Left cardiac atrium (tissue), 4 donors: ENCODE results near the gene SSC5D. TPM values are rescaled to one million over a fixed set of nuclear protein-coding genes. Genes with fewer than 3 reads are reported as not detected.
A peak's percentile ranks its signal among the peaks of the same experiment; 100 is the strongest.
"Not testable (repeated sequence)": the region's sequence is repeated elsewhere in the genome, so short reads cannot be mapped to it uniquely, and the experiment has no call there.

Experiments
- ATAC-seq, 2 donors: fragments of 200-7000 bp; cut with Tn5 transposase; one replicate each; pipeline ENCODE4 v1.9.1; 2020; ENCODE audit warnings: mild to moderate bottlenecking in 2 of 2, moderate library complexity in 2 of 2
- DNase-seq: peaks from one replicate; pipeline ENCODE4 v3.0.0-alpha.2; 2020
- intact Hi-C, 2 donors: fragments of 100-400 bp; cut with DNase I; formaldehyde crosslinking; loops; one replicate each; pipeline versions ENCODE4 v1.14.1 to v1.15.1; 2022 to 2023
- long read RNA-seq: library from polyadenylated mRNA; unstranded; transcript quantifications from one replicate; pipeline ENCODE4 v2.0.0, GENCODE V29; 2021
- total RNA-seq, 2 donors: library from RNA; stranded (reverse); fragmentation: NEBNext Ultra II Directional; extraction: Animal tissue kit (Norgen Biotek cat#: 25700); gene quantifications; one replicate each; pipeline ENCODE4 v1.2.1, GENCODE V29; 2021
- donor health status: DM: no; HTN: yes; CAD: no.
- donor health status: DM: no; HTN: yes; CAD: no; lungs with severe emphysema.
- donor health status: DM: yes; HTN: yes; CAD: no.
- donor health status: Dilated cardiomyopathy.

Gene SSC5D
- 1 to 10 TPM; 5.7 to 6.7 TPM for total RNA-seq
- long read RNA-seq, result 0 reads

- DNase-seq (peak; percentile 59), ATAC-seq (peak; percentile 14 to 17)
- intact Hi-C loops, result no loop called here
These were observed at the start of gene SSC5D for GRCh38 chr19:55487924-55488687. Gene SSC5D (plus strand): TSS chr19:55488436. CDS start chr19:55488590, 154 bp downstream.

- intact Hi-C loops, result no loop called here
- no peak for DNase-seq
- no peak for ATAC-seq
These were observed 49.2 kb upstream of the SSC5D start for GRCh38 chr19:55439052-55439451.

- intact Hi-C loops, result no loop called here
- DNase-seq (no peak), ATAC-seq (no peak)
These were observed 47.7 kb upstream of the SSC5D start for GRCh38 chr19:55440411-55441105.

- DNase-seq, result no peak
- intact Hi-C loops, result no loop called here
- no peak for ATAC-seq
These were observed 46.9 kb upstream of the SSC5D start for GRCh38 chr19:55441319-55441691.

GRCh38 chr19:55441692-55442321 is 46.4 kb upstream of the SSC5D start:
- DNase-seq, result no peak
- no peak for ATAC-seq

GRCh38 chr19:55442372-55442961 is 45.8 kb upstream of the SSC5D start:
- intact Hi-C loops, result no loop called here
- no peak for ATAC-seq

More at GRCh38 chr19:55441692-55442321, 46.4 kb upstream of the SSC5D start:
- intact Hi-C loops, result no loop called here

GRCh38 chr19:55443045-55443823 is 45.0 kb upstream of the SSC5D start, which contains the start of gene SHISA7:
Gene SHISA7 (minus strand): TSS chr19:55443300. CDS start chr19:55442863, 437 bp downstream.
- ATAC-seq (no peak), DNase-seq (no peak)
- intact Hi-C loops, result no loop called here

More at GRCh38 chr19:55442372-55442961, 45.8 kb upstream of the SSC5D start:
- DNase-seq, result no peak

- ATAC-seq, result no peak
- DNase-seq, result no peak
- intact Hi-C loops, result no loop called here
These were observed 44.3 kb upstream of the SSC5D start for GRCh38 chr19:55443824-55444480.

- intact Hi-C loops, result no loop called here
- ATAC-seq (no peak), DNase-seq (no peak)
These were observed 43.6 kb upstream of the SSC5D start for GRCh38 chr19:55444646-55445045.

- ATAC-seq, result no peak
- intact Hi-C loops, result no loop called here
- no peak for DNase-seq
These were observed 42.2 kb upstream of the SSC5D start for GRCh38 chr19:55446060-55446459.

- no peak for DNase-seq
- peak in 1 of 2 donors; percentile 54 for ATAC-seq
- intact Hi-C loops, result no loop called here
These were observed 40.6 kb upstream of the SSC5D start for GRCh38 chr19:55447421-55448174.

- intact Hi-C loops, DNase-seq: not testable (repeated sequence)
These were observed 40.1 kb upstream of the SSC5D start for GRCh38 chr19:55448175-55448490.

GRCh38 chr19:55449469-55449868 is 38.8 kb upstream of the SSC5D start:
- intact Hi-C loops, result no loop called here
- DNase-seq (no peak), ATAC-seq (no peak)

More at GRCh38 chr19:55448175-55448490, 40.1 kb upstream of the SSC5D start:
- ATAC-seq, result not testable (repeated sequence)

- no peak for ATAC-seq
- intact Hi-C loops, result no loop called here
- DNase-seq, result no peak
These were observed 36.9 kb upstream of the SSC5D start for GRCh38 chr19:55451163-55451964.

- intact Hi-C loops, result no loop called here
These were observed 36.1 kb upstream of the SSC5D start for GRCh38 chr19:55451965-55452748.

GRCh38 chr19:55452749-55453346 is 35.4 kb upstream of the SSC5D start:
- DNase-seq (peak; percentile 79), ATAC-seq (peak; percentile 87 to 90)
- intact Hi-C loops, result no loop called here

More at GRCh38 chr19:55451965-55452748, 36.1 kb upstream of the SSC5D start:
- ATAC-seq, result no peak
- DNase-seq, result no peak
